T-cell (primary cell): ENCODE results near the gene UBE2J1. TPM values are rescaled to one million over a fixed set of nuclear protein-coding genes. Genes with fewer than 3 reads are reported as not detected.

Source experiments
- ATAC-seq, 4 experiments: fragments of 200-7000 bp in 3 of 4; fragments of 150-1000 bp in 1 of 4; cut with Tn5 transposase; replicated peaks in 1 of 4; 1 replicate in 3 of 4; 2 replicates in 1 of 4; pipeline ENCODE4 v1.10.0; 2021; ENCODE audit warnings: moderate library complexity in 3 of 4, mild to moderate bottlenecking in 2 of 4, moderate number of reproducible peaks in 1 of 4
- CTCF ChIA-PET, 2 donors: fragments of 300-600 bp; sonication (Branson Sonifier 250); formaldehyde crosslinking; loops; one replicate each; lab custom pipeline; 2022; ENCODE audit warnings: antibody characterized with exemption in 2 of 2; lab: Charles Lee
- POLR2A ChIA-PET, 2 donors: fragments of 300-600 bp; sonication (Branson Sonifier 250); formaldehyde crosslinking; loops; one replicate each; lab custom pipeline; 2022; ENCODE audit warnings: antibody characterized with exemption in 2 of 2; lab: Charles Lee
- DNase-seq, 35 experiments: peaks; one replicate each; pipeline versions ENCODE4 v3.0.0 to v3.0.0-alpha.2; 2013 to 2023
- H3K27ac ChIP-seq: one replicate; pipeline ENCODE4 v1.5.1; 2013; ENCODE audit warnings: low read length
- H3K27me3 ChIP-seq, 2 experiments: replicated peaks in 1 of 2; 1 replicate in 1 of 2; 2 replicates in 1 of 2; pipeline versions ENCODE4 v1.6.1 to v1.7.0; 2013; ENCODE audit warnings: low read length in 1 of 2, mixed read lengths in 1 of 2; ENCODE audit not compliant: control insufficient read depth in 2 of 2, insufficient read depth in 2 of 2; ENCODE audit errors: extremely low read depth in 1 of 2
- H3K36me3 ChIP-seq, 2 donors: 1 replicate in 1 of 2; 2 replicates in 1 of 2; pipeline versions ENCODE4 v1.6.1 to v1.7.0; 2013; ENCODE audit warnings: low read length in 1 of 2; ENCODE audit not compliant: control insufficient read depth in 2 of 2, insufficient read depth in 1 of 2; ENCODE audit errors: extremely low read depth in 1 of 2
- H3K4me1 ChIP-seq, 2 experiments: 1 replicate in 1 of 2; 2 replicates in 1 of 2; pipeline versions ENCODE4 v1.6.1 to v1.7.0; 2013; ENCODE audit warnings: low read length in 2 of 2, mixed read lengths in 1 of 2; ENCODE audit not compliant: insufficient read depth in 2 of 2, control insufficient read depth in 1 of 2; ENCODE audit errors: extremely low read depth in 1 of 2
- H3K4me3 ChIP-seq, 2 donors: 1 replicate in 1 of 2; 2 replicates in 1 of 2; pipeline versions ENCODE4 v1.5.1 to v1.7.0; 2013; ENCODE audit warnings: mild to moderate bottlenecking in 2 of 2, low read length in 1 of 2, moderate library complexity in 1 of 2; ENCODE audit not compliant: control insufficient read depth in 1 of 2; ENCODE audit errors: extremely low read depth in 1 of 2
- H3K9me3 ChIP-seq: 2 replicates; pipeline ENCODE4 v1.7.0; 2013
- H3K27ac Mint-ChIP-seq, 2 donors: one replicate each; pipeline ENCODE4 v1.8.0; 2020 to 2021; ENCODE audit warnings: mild to moderate bottlenecking in 2 of 2, mixed read lengths in 2 of 2
- H3K27me3 Mint-ChIP-seq, 2 donors: one replicate each; pipeline ENCODE4 v1.8.0; 2021 to 2022; ENCODE audit warnings: mixed read lengths in 2 of 2
- H3K36me3 Mint-ChIP-seq: one replicate; pipeline ENCODE4 v1.8.0; 2021; ENCODE audit warnings: mixed read lengths
- H3K4me1 Mint-ChIP-seq, 3 donors: one replicate each; pipeline ENCODE4 v1.8.0; 2020 to 2022; ENCODE audit warnings: mixed read lengths in 3 of 3, mild to moderate bottlenecking in 1 of 3
- H3K4me3 Mint-ChIP-seq, 3 donors: one replicate each; pipeline ENCODE4 v1.8.0; 2020 to 2022; ENCODE audit warnings: mild to moderate bottlenecking in 3 of 3, mixed read lengths in 3 of 3, moderate library complexity in 3 of 3
- H3K9me3 Mint-ChIP-seq, 3 donors: one replicate each; pipeline ENCODE4 v1.8.0; 2020 to 2022; ENCODE audit warnings: mixed read lengths in 3 of 3
- WGBS: methylation state at CpG from one replicate; pipeline ENCODE4 v1.1.5; 2013; ENCODE audit warnings: missing lambda C conversion rate; ENCODE audit not compliant: insufficient coverage; 5-methylcytosine and 5-hydroxymethylcytosine counted together
- total RNA-seq, 35 experiments: library from RNA in 6 of 35; stranded (reverse) in 6 of 35; fragments of 120-200 nt in 1 of 35; gene quantifications; one replicate each; pipeline versions ENCODE4 v1.2.1 to v1.2.4 and lab custom pipeline; 2013 to 2026

UBE2J1 gene
- total RNA-seq, 5 donors from 2014 or later (not counting 1 experiment from before 2014, with no cell fraction given) = 14.6 to 24.1 (median 22.6) TPM

GRCh38 chr6:89353118-89353556 is 615 bp upstream of the UBE2J1 start:
- Histone ChIP-seq H3K27ac (peak overlapping the region; percentile 71), H3K36me3 (no peaks in the 10 kb centered on the region), H3K4me3 (peak overlapping the region; percentile 66 to 92), H3K27me3 (no peaks in the 10 kb centered on the region), H3K4me1 (peaks cover 24 to 40% of the 10 kb centered on the region in 2 experiments), H3K9me3 (no peaks in the 10 kb centered on the region)
- 33% methylated on average over 26 of the region's 27 CpGs for WGBS
- peaks cover 2% of the 10 kb centered on the region for H3K36me3 Mint-ChIP-seq
- ChIA-PET POLR2A (interaction anchor here (0.5 to 2.8 kb wide), 3 partner anchors 18 to 277 kb away, joined by 3 to 25 read pairs (median 9); partner anchors contain the start of gene PNRC1 (in 1 of the 2)), CTCF (interaction anchor here in 1 of 2 donors (0.7 kb wide), 2 partner anchors 13 to 76 kb away, joined by 3 to 6 read pairs; no protein-coding TSS in a partner anchor)
- H3K4me3 Mint-ChIP-seq = peak overlapping the region; percentile 76 to 99 (median 85)
- ATAC-seq (peak in 2 of 4 experiments; percentile 5 to 17), DNase-seq (peak in 13 of 35 experiments; percentile 3 to 28 (median 10))
- peak overlapping the region; percentile 91 to 92 for H3K27ac Mint-ChIP-seq
- peaks cover 71 to 77% (median 71%) of the 10 kb centered on the region in 3 donors for H3K4me1 Mint-ChIP-seq
- H3K9me3 Mint-ChIP-seq = no peaks in the 10 kb centered on the region
- no peaks in the 10 kb centered on the region for H3K27me3 Mint-ChIP-seq

GRCh38 chr6:89351671-89352277 is 748 bp downstream of the UBE2J1 start:
- no CpG with 5 or more reads among the region's 12 CpGs for WGBS
- Histone ChIP-seq H3K4me3 (peak overlapping the region; percentile 66 to 92), H3K4me1 (peaks cover 24 to 32% of the 10 kb centered on the region in 2 experiments), H3K36me3 (no peaks in the 10 kb centered on the region), H3K27ac (peak overlapping the region; percentile 71), H3K9me3 (no peaks in the 10 kb centered on the region), H3K27me3 (no peaks in the 10 kb centered on the region)
- Mint-ChIP-seq H3K9me3 (no peaks in the 10 kb centered on the region), H3K4me1 (peaks cover 65 to 74% (median 69%) of the 10 kb centered on the region in 3 donors), H3K27me3 (no peaks in the 10 kb centered on the region), H3K4me3 (peak overlapping the region; percentile 94 to 99 (median 96)), H3K36me3 (peaks cover 2% of the 10 kb centered on the region), H3K27ac (peak overlapping the region; percentile 97 to 98)
- POLR2A ChIA-PET = interaction anchor here (0.6 to 2.8 kb wide), 9 partner anchors 21 to 577 kb away, joined by 3 to 25 read pairs (median 4); partner anchors contain the start of genes PNRC1 (in 1 of the 2) and RNGTT (in 1 of the 2)
- ATAC-seq = peak in 3 of 4 experiments; percentile 1 to 25 (median 25)
- no peak for DNase-seq
- CTCF ChIA-PET = interaction anchor here (0.5 to 4.4 kb wide), 11 partner anchors 10 to 1235 kb away, joined by 3 to 31 read pairs (median 4); partner anchors contain the start of genes LYRM2 (in 1 of the 2) and RNGTT (in 1 of the 2)

GRCh38 chr6:89350281-89350966 is 2.1 kb downstream of the UBE2J1 start:
- peak overlapping the region; percentile 5 to 66 for H3K4me3 ChIP-seq
- DNase-seq (peak in 1 of 35 experiments; percentile 45), ATAC-seq (peak in 1 of 4 experiments; percentile 45)
- Mint-ChIP-seq H3K4me1 (peaks cover 65 to 75% (median 74%) of the 10 kb centered on the region in 3 donors), H3K36me3 (peaks cover 2% of the 10 kb centered on the region), H3K27me3 (no peaks in the 10 kb centered on the region), H3K9me3 (no peaks in the 10 kb centered on the region), H3K27ac (peak overlapping the region; percentile 97 to 98), H3K4me3 (peak overlapping the region; percentile 94 to 99 (median 96))
- CTCF ChIA-PET = interaction anchor here (0.5 to 4.4 kb wide), 16 partner anchors 9 to 636 kb away, joined by 3 to 31 read pairs (median 4); partner anchors contain the start of gene LYRM2 (in 1 of the 2)
- H3K9me3 ChIP-seq = no peaks in the 10 kb centered on the region
- H3K4me1 ChIP-seq = peaks cover 24 to 27% of the 10 kb centered on the region in 2 experiments
- no peaks in the 10 kb centered on the region for H3K36me3 ChIP-seq
- POLR2A ChIA-PET = interaction anchor here (0.6 to 2.8 kb wide), 13 partner anchors 9 to 1652 kb away, joined by 3 to 25 read pairs (median 4); partner anchors contain the start of gene PNRC1 (in 1 of the 2)
- H3K27me3 ChIP-seq = no peaks in the 10 kb centered on the region
- WGBS = 30% methylated on average over 2 of the region's 4 CpGs
- H3K27ac ChIP-seq = peak overlapping the region; percentile 71

GRCh38 chr6:89348372-89348771 is 4.2 kb downstream of the UBE2J1 start:
- POLR2A ChIA-PET = interaction anchor here (0.6 to 1.1 kb wide), 2 partner anchors 268 to 630 kb away, joined by 3 read pairs; partner anchors contain the start of gene PNRC1 (in 1 of the 2)
- no CpG with 5 or more reads among the region's 1 CpG for WGBS
- no peak overlapping the region for H3K4me3 ChIP-seq
- H3K27ac ChIP-seq = peak overlapping the region; percentile 13
- no peaks in the 10 kb centered on the region for H3K27me3 ChIP-seq
- Mint-ChIP-seq H3K4me1 (peaks cover 65 to 75% (median 71%) of the 10 kb centered on the region in 3 donors), H3K27me3 (no peaks in the 10 kb centered on the region), H3K4me3 (peak overlapping the region in 1 of 3 donors; percentile 14), H3K9me3 (no peaks in the 10 kb centered on the region), H3K36me3 (peaks cover 2% of the 10 kb centered on the region), H3K27ac (peak overlapping the region; percentile 97 to 98)
- CTCF ChIA-PET = interaction anchor here (0.6 to 4.4 kb wide), 7 partner anchors 8 to 268 kb away, joined by 3 to 31 read pairs (median 6); partner anchors contain the start of gene PNRC1 (in 1 of the 2)
- ATAC-seq (no peak), DNase-seq (no peak)
- H3K4me1 ChIP-seq = peaks cover 16 to 25% of the 10 kb centered on the region in 2 experiments
- no peaks in the 10 kb centered on the region for H3K36me3 ChIP-seq
- no peaks in the 10 kb centered on the region for H3K9me3 ChIP-seq

GRCh38 chr6:89347825-89348224 is 4.7 kb downstream of the UBE2J1 start:
- Mint-ChIP-seq H3K4me1 (peaks cover 63 to 72% (median 69%) of the 10 kb centered on the region in 3 donors), H3K36me3 (peaks cover 2% of the 10 kb centered on the region), H3K27me3 (no peaks in the 10 kb centered on the region), H3K9me3 (no peaks in the 10 kb centered on the region), H3K27ac (peak overlapping the region; percentile 97 to 98), H3K4me3 (no peak overlapping the region)
- DNase-seq (no peak), ATAC-seq (no peak)
- Histone ChIP-seq H3K4me1 (peaks cover 12 to 24% of the 10 kb centered on the region in 2 experiments), H3K9me3 (no peaks in the 10 kb centered on the region), H3K4me3 (no peak overlapping the region), H3K27me3 (no peaks in the 10 kb centered on the region), H3K36me3 (no peaks in the 10 kb centered on the region), H3K27ac (peak overlapping the region; percentile 13)
- ChIA-PET CTCF (interaction anchor here (0.6 to 1.9 kb wide), 8 partner anchors 9 to 268 kb away, joined by 3 to 8 read pairs (median 4); partner anchors contain the start of gene PNRC1 (in 1 of the 2)), POLR2A (interaction anchor here (0.6 to 1.3 kb wide), 3 partner anchors 9 to 630 kb away, joined by 3 to 10 read pairs (median 6); no protein-coding TSS in a partner anchor)
- 86% methylated on average over 1 of the region's 2 CpGs for WGBS
